Neural crest cell (in vitro differentiated cells): ENCODE results near the gene PHACTR2. TPM values are rescaled to one million over a fixed set of nuclear protein-coding genes. Genes with fewer than 3 reads are reported as not detected.

Experiments used
- DNase-seq: peaks from one replicate; pipeline ENCODE4 v3.0.0; 2021; ENCODE audit warnings: low read depth, mixed read lengths, low spot score
- H3K27ac Mint-ChIP-seq: one replicate; pipeline ENCODE4 v1.8.0; 2021; ENCODE audit warnings: mild to moderate bottlenecking, mixed read lengths; ENCODE audit not compliant: unreplicated experiment
- H3K27me3 Mint-ChIP-seq: 2 replicates; pipeline ENCODE4 v1.8.0; 2021; ENCODE audit warnings: low read depth, mild to moderate bottlenecking, mixed read lengths
- H3K36me3 Mint-ChIP-seq: 2 replicates; pipeline ENCODE4 v1.8.0; 2021; ENCODE audit warnings: low read depth, mild to moderate bottlenecking, mixed read lengths
- H3K4me1 Mint-ChIP-seq: 2 replicates; pipeline ENCODE4 v1.8.0; 2021; ENCODE audit warnings: mixed read lengths
- H3K4me3 Mint-ChIP-seq: one replicate; pipeline ENCODE4 v1.8.0; 2021; ENCODE audit warnings: mild to moderate bottlenecking, mixed read lengths
- H3K9me3 Mint-ChIP-seq: 2 replicates; pipeline ENCODE4 v1.8.0; 2021; ENCODE audit warnings: mixed read lengths
- CTCF ChIP-seq: fragments of 200-600 bp; sonication (generic); conservative IDR thresholded peaks from 2 replicates; pipeline ENCODE4 v1.5.0; 2021; ENCODE audit warnings: antibody characterized with exemption, mild to moderate bottlenecking
- total RNA-seq: library from RNA; stranded (reverse); gene quantifications from 2 replicates; pipeline ENCODE4 v1.2.1, GENCODE V29; 2021

Gene PHACTR2
- total RNA-seq, 1 donor from 2014 or later = 15.1 TPM

GRCh38 chr6:143761074-143761473, 83.3 kb downstream of the PHACTR2 start:
- H3K4me1 Mint-ChIP-seq = peaks cover 22% of the 10 kb centered on the region
- H3K27ac Mint-ChIP-seq = no peak overlapping the region
- no peak overlapping the region for H3K4me3 Mint-ChIP-seq
- peaks cover 3% of the 10 kb centered on the region for H3K36me3 Mint-ChIP-seq
- DNase-seq = no peak
- H3K27me3 Mint-ChIP-seq = no peaks in the 10 kb centered on the region
- H3K9me3 Mint-ChIP-seq = no peaks in the 10 kb centered on the region
- TF ChIP-seq CTCF = no peak

GRCh38 chr6:143762126-143762525, 84.4 kb downstream of the PHACTR2 start:
- TF ChIP-seq CTCF = no peak
- no peaks in the 10 kb centered on the region for H3K27me3 Mint-ChIP-seq
- no peak overlapping the region for H3K27ac Mint-ChIP-seq
- peaks cover 22% of the 10 kb centered on the region for H3K4me1 Mint-ChIP-seq
- peaks cover 5% of the 10 kb centered on the region for H3K36me3 Mint-ChIP-seq
- no peaks in the 10 kb centered on the region for H3K9me3 Mint-ChIP-seq
- H3K4me3 Mint-ChIP-seq = no peak overlapping the region
- DNase-seq = no peak

GRCh38 chr6:143765422-143766184, 87.8 kb downstream of the PHACTR2 start:
- H3K4me1 Mint-ChIP-seq = peaks cover 4% of the 10 kb centered on the region
- no peaks in the 10 kb centered on the region for H3K27me3 Mint-ChIP-seq
- H3K36me3 Mint-ChIP-seq = peaks cover 8% of the 10 kb centered on the region
- no peak overlapping the region for H3K4me3 Mint-ChIP-seq
- TF ChIP-seq CTCF = no peak
- H3K9me3 Mint-ChIP-seq = no peaks in the 10 kb centered on the region
- DNase-seq = no peak
- no peak overlapping the region for H3K27ac Mint-ChIP-seq

GRCh38 chr6:143766185-143766553, 88.4 kb downstream of the PHACTR2 start:
- peaks cover 8% of the 10 kb centered on the region for H3K36me3 Mint-ChIP-seq
- no peak for TF ChIP-seq CTCF
- no peaks in the 10 kb centered on the region for H3K27me3 Mint-ChIP-seq
- H3K4me3 Mint-ChIP-seq = no peak overlapping the region
- H3K9me3 Mint-ChIP-seq = no peaks in the 10 kb centered on the region
- no peak overlapping the region for H3K27ac Mint-ChIP-seq
- peaks cover 4% of the 10 kb centered on the region for H3K4me1 Mint-ChIP-seq
- DNase-seq = no peak

- Mint-ChIP-seq H3K4me3 (no peak overlapping the region), H3K4me1 (peaks cover 4% of the 10 kb centered on the region), H3K9me3 (no peaks in the 10 kb centered on the region), H3K36me3 (peaks cover 8% of the 10 kb centered on the region), H3K27me3 (no peaks in the 10 kb centered on the region), H3K27ac (no peak overlapping the region)
- no peak for DNase-seq
- no peak for TF ChIP-seq CTCF
Observed at GRCh38 chr6:143767433-143767832, 89.7 kb downstream of the PHACTR2 start.
